ENCODE results near the gene SLC4A9. TPM values are rescaled to one million over a fixed set of nuclear protein-coding genes. Genes with fewer than 3 reads are reported as not detected.

SLC4A9 gene
- total and polyA plus RNA-seq, 2 donors (not counting 1 experiment from before 2014, with no cell fraction given), result 0.10 TPM; not detected in 1

GRCh38 chr5:140329739-140330481, 30.1 kb upstream of the SLC4A9 start:
- intact Hi-C loops (cut with micrococcal nuclease), result no loop called here
- Histone ChIP-seq H3K9me3 (ENCODE audit: control extremely low read depth in 1 of 3, control insufficient read depth in 2 of 3, insufficient read depth in 1 of 3, low read length in 2 of 3) (no peaks in the 10 kb centered on the region), H2AFZ (ENCODE audit: insufficient read depth, low read depth, low read length, poor library complexity, severe bottlenecking) (no peak overlapping the region), H3K79me2 (ENCODE audit: control insufficient read depth, insufficient read depth, low read length) (no peaks in the 10 kb centered on the region), H3K36me3 (replicated peaks in 1 of 2; ENCODE audit: control extremely low read depth in 1 of 2, control insufficient read depth in 1 of 2, extremely low read depth in 1 of 2, insufficient read depth in 2 of 2, low read length in 1 of 2) (peaks cover 0 to 2% of the 10 kb centered on the region in 2 experiments), H3K4me2 (replicated peaks; ENCODE audit: low read depth, low read length, poor library complexity, severe bottlenecking) (no peak overlapping the region), H4K20me1 (ENCODE audit: control insufficient read depth, insufficient read depth, low read length, poor library complexity, severe bottlenecking) (no peaks in the 10 kb centered on the region), H3K4me1 (ENCODE audit: control insufficient read depth in 2 of 2, insufficient read depth in 2 of 2, low read length in 2 of 2) (no peaks in the 10 kb centered on the region), H3K27me3 (replicated peaks in 1 of 4; ENCODE audit: control extremely low read depth in 1 of 4, control insufficient read depth in 3 of 4, insufficient read depth in 4 of 4, low read length in 3 of 4) (peaks cover 0 to 3% (median 0%) of the 10 kb centered on the region in 4 experiments), H3K9ac (ENCODE audit: low read length) (no peak overlapping the region), H3K27ac (ENCODE audit: low read length in 2 of 2) (no peak overlapping the region), H3K4me3 (ENCODE audit: control extremely low read depth in 1 of 5, extremely low read depth in 1 of 5, insufficient read depth in 1 of 5, low read depth in 2 of 5, low read length in 4 of 5) (no peak overlapping the region)
- no peak for ATAC-seq (ENCODE audit: low read depth)
- no peaks in the 10 kb centered on the region for H3K9me3 Mint-ChIP-seq (ENCODE audit: insufficient read depth)
- CTCF ChIA-PET, result interaction anchor here (0.8 to 2.2 kb wide), 5 partner anchors 16 to 86 kb away, joined by 3 to 11 read pairs (median 4); partner anchors contain the start of gene HBEGF
- H3K4me3 Mint-ChIP-seq, result no peak overlapping the region
- POLR2A ChIA-PET, result interaction anchor here (0.7 kb wide), 1 partner anchor 643 kb away, joined by 4 read pairs; no protein-coding TSS in a partner anchor
- 75% methylated on average over 2 of the region's 5 CpGs for WGBS (ENCODE audit: insufficient coverage)
- no peak for TF ChIP-seq CTCF (IDR thresholded peaks at IDR 0.05)
- no peak for TF ChIP-seq EZH2 (IDR thresholded peaks at IDR 0.05; ENCODE audit: borderline replicate concordance, insufficient read depth, low read depth, low read length, poor library complexity, severe bottlenecking)
- DNase-seq, result no peak
- H3K27ac Mint-ChIP-seq, result no peak overlapping the region
- H3K4me1 Mint-ChIP-seq, result no peaks in the 10 kb centered on the region
- no peaks in the 10 kb centered on the region for H3K27me3 Mint-ChIP-seq

- H3K27me3 Mint-ChIP-seq, result no peaks in the 10 kb centered on the region
- H3K4me1 Mint-ChIP-seq, result no peaks in the 10 kb centered on the region
- H3K9me3 Mint-ChIP-seq (ENCODE audit: insufficient read depth), result no peaks in the 10 kb centered on the region
- Histone ChIP-seq H3K9ac (ENCODE audit: low read length) (no peak overlapping the region), H3K27me3 (replicated peaks in 1 of 4; ENCODE audit: control extremely low read depth in 1 of 4, control insufficient read depth in 3 of 4, insufficient read depth in 4 of 4, low read length in 3 of 4) (peaks cover 0 to 3% (median 0%) of the 10 kb centered on the region in 4 experiments), H3K4me2 (replicated peaks; ENCODE audit: low read depth, low read length, poor library complexity, severe bottlenecking) (no peak overlapping the region), H3K27ac (ENCODE audit: low read length in 2 of 2) (no peak overlapping the region), H3K4me1 (ENCODE audit: control insufficient read depth in 2 of 2, insufficient read depth in 2 of 2, low read length in 2 of 2) (no peaks in the 10 kb centered on the region), H3K4me3 (ENCODE audit: control extremely low read depth in 1 of 5, extremely low read depth in 1 of 5, insufficient read depth in 1 of 5, low read depth in 2 of 5, low read length in 4 of 5) (no peak overlapping the region), H3K9me3 (ENCODE audit: control extremely low read depth in 1 of 3, control insufficient read depth in 2 of 3, insufficient read depth in 1 of 3, low read length in 2 of 3) (no peaks in the 10 kb centered on the region), H3K36me3 (replicated peaks in 1 of 2; ENCODE audit: control extremely low read depth in 1 of 2, control insufficient read depth in 1 of 2, extremely low read depth in 1 of 2, insufficient read depth in 2 of 2, low read length in 1 of 2) (peaks cover 0 to 2% of the 10 kb centered on the region in 2 experiments), H3K79me2 (ENCODE audit: control insufficient read depth, insufficient read depth, low read length) (no peaks in the 10 kb centered on the region), H2AFZ (ENCODE audit: insufficient read depth, low read depth, low read length, poor library complexity, severe bottlenecking) (no peak overlapping the region), H4K20me1 (ENCODE audit: control insufficient read depth, insufficient read depth, low read length, poor library complexity, severe bottlenecking) (no peaks in the 10 kb centered on the region)
- ChIA-PET POLR2A (no interaction called here), CTCF (no interaction called here)
- DNase-seq, result no peak
- TF ChIP-seq CTCF (IDR thresholded peaks at IDR 0.05) (no peak), EZH2 (IDR thresholded peaks at IDR 0.05; ENCODE audit: borderline replicate concordance, insufficient read depth, low read depth, low read length, poor library complexity, severe bottlenecking) (no peak)
- H3K4me3 Mint-ChIP-seq, result no peak overlapping the region
- ATAC-seq (ENCODE audit: low read depth), result no peak
- intact Hi-C loops (cut with micrococcal nuclease), result no loop called here
- WGBS (ENCODE audit: insufficient coverage), result no CpG with 5 or more reads among the region's 1 CpG
- H3K27ac Mint-ChIP-seq, result no peak overlapping the region
Measured at GRCh38 chr5:140331638-140332037, 28.4 kb upstream of the SLC4A9 start.

All from B cell (primary cell).